GM12878 (cell line): ENCODE measurements around the gene CSRNP2. TPM values are rescaled to one million over a fixed set of nuclear protein-coding genes. Genes with fewer than 3 reads are reported as not detected.

Experiments used
- ATAC-seq: fragments of 200-7000 bp; cut with Tn5 transposase; 3 replicates; pipeline ENCODE4 v1.9.1; 2020; ENCODE audit warnings: mild to moderate bottlenecking, moderate library complexity
- BruUV-seq: library from RNA; stranded (reverse); fragments of 400-500 nt; replicated peaks from 2 replicates; lab custom pipeline; 2021; lab: Mats Ljungman, UMichigan
- CTCF ChIA-PET: fragments of 300-600 bp; sonication (Branson Sonifier 250); formaldehyde crosslinking; extraction: SDS; loops from one replicate; lab custom pipeline; 2021; ENCODE audit warnings: inconsistent platforms; lab: Yijun Ruan, JAX
- POLR2A ChIA-PET: fragments of 350-600 bp; formaldehyde crosslinking; extraction: SDS; loops from one replicate; lab custom pipeline; 2021; ENCODE audit warnings: inconsistent platforms; lab: Charles Lee
- RAD21 ChIA-PET: fragments of 300-600 bp; sonication (Branson Sonifier 250); formaldehyde crosslinking; loops from one replicate; lab custom pipeline; 2023; ENCODE audit warnings: antibody characterized with exemption; ENCODE audit not compliant: unreplicated experiment; lab: Charles Lee
- SMC1A ChIA-PET: fragments of 300-600 bp; sonication (Branson Sonifier 250); formaldehyde crosslinking; loops from one replicate; lab custom pipeline; 2023; ENCODE audit not compliant: unreplicated experiment, uncharacterized antibody; lab: Charles Lee
- DNase-seq: peaks from one replicate; pipeline ENCODE4 v3.0.0-alpha.2; 2011; ENCODE audit warnings: low read depth, low spot score
- FAIRE-seq: peaks from 3 replicates; lab custom pipeline; 2011; peaks lifted over from hg19 to GRCh38; lab: Jason Lieb, UNC
- H2AFZ ChIP-seq: 2 replicates; pipeline ENCODE4 v1.6.0; 2011; ENCODE audit warnings: low read depth, low read length, control low read depth; ENCODE audit not compliant: control insufficient read depth
- H3K27ac ChIP-seq: 2 replicates; pipeline ENCODE4 v1.5.1; 2011; ENCODE audit warnings: control low read depth; ENCODE audit not compliant: control insufficient read depth, insufficient read depth
- H3K27me3 ChIP-seq, 2 experiments: replicated peaks in 1 of 2; 2 replicates each; pipeline versions ENCODE4 v1.6.0 to v1.6.1; 2011; ENCODE audit warnings: low read length in 1 of 2; ENCODE audit not compliant: control insufficient read depth in 2 of 2, insufficient read depth in 2 of 2
- H3K36me3 ChIP-seq, 2 experiments: 2 replicates each; pipeline ENCODE4 v1.5.1; 2011; ENCODE audit warnings: low read length in 1 of 2; ENCODE audit not compliant: control insufficient read depth in 2 of 2, insufficient read depth in 2 of 2
- H3K4me1 ChIP-seq: 2 replicates; pipeline ENCODE4 v1.6.1; 2011; ENCODE audit warnings: mild to moderate bottlenecking, low read length, moderate library complexity, mixed read lengths; ENCODE audit not compliant: control insufficient read depth, insufficient read depth
- H3K4me2 ChIP-seq: 2 replicates; pipeline ENCODE4 v1.6.0; 2011; ENCODE audit warnings: control low read depth; ENCODE audit not compliant: control insufficient read depth, insufficient read depth
- H3K4me3 ChIP-seq: fragments of 200-600 bp; sonication (generic); 2 replicates; pipeline ENCODE4 v1.5.1; 2016
- H3K79me2 ChIP-seq: 2 replicates; pipeline ENCODE4 v1.6.0; 2011; ENCODE audit warnings: low read length; ENCODE audit not compliant: control insufficient read depth, insufficient read depth
- H3K9ac ChIP-seq: 2 replicates; pipeline ENCODE4 v1.8.0; 2011; ENCODE audit warnings: low read length, control low read depth, mixed read lengths; ENCODE audit not compliant: control insufficient read depth, insufficient read depth
- H3K9me3 ChIP-seq: replicated peaks from 3 replicates; pipeline ENCODE4 v1.5.1; 2011; ENCODE audit warnings: mild to moderate bottlenecking, low read length; ENCODE audit not compliant: control insufficient read depth, insufficient read depth
- H4K20me1 ChIP-seq: 2 replicates; pipeline ENCODE4 v1.6.0; 2011; ENCODE audit not compliant: control insufficient read depth, insufficient read depth
- CHD2 ChIP-seq: IDR thresholded peaks from 2 replicates; pipeline ENCODE4 v1.6.1; 2011; ENCODE audit warnings: low read depth, low read length, improper control_type of control experiment, borderline replicate concordance
- CREM ChIP-seq: IDR thresholded peaks from 2 replicates; pipeline ENCODE4 v1.6.1; 2014; ENCODE audit warnings: antibody characterized with exemption, low read depth
- FOS ChIP-seq: IDR thresholded peaks from 3 replicates; pipeline ENCODE4 v1.6.1; 2011; ENCODE audit warnings: borderline replicate concordance; ENCODE audit not compliant: insufficient read length; ENCODE audit errors: extremely low read depth
- HDAC6 ChIP-seq: fragments of 200-600 bp; sonication (generic); IDR thresholded peaks from one replicate; pipeline ENCODE4 v1.8.0; 2017; ENCODE audit warnings: antibody characterized with exemption; ENCODE audit not compliant: unreplicated experiment
- JUND ChIP-seq: IDR thresholded peaks from 2 replicates; pipeline ENCODE4 v1.6.1; 2012; ENCODE audit warnings: low read depth, mild to moderate bottlenecking, low read length, improper control_type of control experiment, moderate library complexity
- MYC ChIP-seq: IDR thresholded peaks from 2 replicates; pipeline ENCODE4 v1.6.1; 2011; ENCODE audit warnings: mild to moderate bottlenecking, low read length, moderate library complexity, inconsistent platforms; ENCODE audit not compliant: insufficient read depth, insufficient replicate concordance, insufficient read length, severe bottlenecking
- NFYB ChIP-seq: IDR thresholded peaks from 2 replicates; pipeline ENCODE4 v1.6.1; 2011; ENCODE audit warnings: low read depth, mild to moderate bottlenecking, low read length, improper control_type of control experiment, moderate library complexity; ENCODE audit not compliant: insufficient read depth
- POLR2A ChIP-seq: IDR thresholded peaks from 2 replicates; pipeline ENCODE4 v1.6.1; 2011; ENCODE audit warnings: low read depth, mild to moderate bottlenecking, low read length
- POLR2AphosphoS5 ChIP-seq: IDR thresholded peaks from 2 replicates; pipeline ENCODE4 v1.6.1; 2011; ENCODE audit warnings: mild to moderate bottlenecking, low read length, inconsistent platforms
- RB1 ChIP-seq: fragments of 450-650 bp; formaldehyde crosslinking; IDR thresholded peaks from 2 replicates; pipeline ENCODE4 v1.6.1; 2017; ENCODE audit warnings: mild to moderate bottlenecking, borderline replicate concordance
- SIX5 ChIP-seq: IDR thresholded peaks from 2 replicates; pipeline ENCODE4 v1.6.1; 2011; ENCODE audit warnings: mild to moderate bottlenecking, low read depth, low read length, moderate library complexity; ENCODE audit not compliant: severe bottlenecking
- SMAD5 ChIP-seq: IDR thresholded peaks from 2 replicates; pipeline ENCODE4 v1.6.1; 2016; ENCODE audit warnings: antibody characterized with exemption, low read depth
- SP1 ChIP-seq: IDR thresholded peaks from one replicate; pipeline ENCODE4 v1.6.1; 2011; ENCODE audit warnings: low read depth, low read length
- YBX1 ChIP-seq: fragments of 450-650 bp; IDR thresholded peaks from 2 replicates; pipeline ENCODE4 v1.6.1; 2016; ENCODE audit warnings: antibody characterized with exemption
- ZBTB33 ChIP-seq: fragments of 450-650 bp; IDR thresholded peaks from 2 replicates; pipeline ENCODE4 v1.6.1; 2017; ENCODE audit warnings: mild to moderate bottlenecking
- WGBS: methylation state at CpG from one replicate; pipeline ENCODE4 v1.1.6; 2016; ENCODE audit warnings: low lambda C conversion rate; ENCODE audit not compliant: insufficient replicate concordance, insufficient coverage; ENCODE audit errors: missing lambda C conversion rate; 5-methylcytosine and 5-hydroxymethylcytosine counted together
- in situ Hi-C: fragments of 300-500 bp; cut with MboI; formaldehyde crosslinking; loops from 9 replicates; pipeline ENCODE4 v1.14.3; 2018; ENCODE audit warnings: mixed read lengths
- intact Hi-C: fragments of 100-400 bp; cut with micrococcal nuclease; formaldehyde crosslinking; loops from one replicate; pipeline ENCODE4 v1.14.2; 2022; ENCODE audit not compliant: unreplicated experiment
- polyA plus RNA-seq, 11 experiments: library from polyadenylated mRNA; depleted of rRNA in 4 of 11; unstranded in 6 of 11; stranded (reverse) in 5 of 11; fragments of >200 nt; fragmentation: Nextera tagmentation in 4 of 11; fragmentation: Illumina TruSeq in 1 of 11; extraction: Ambion mirVana in 4 of 11; extraction: Trizol in 1 of 11; gene quantifications; 1 replicate in 1 of 11; 2 replicates in 10 of 11; pipeline versions ENCODE4 v1.2.1 to v1.2.3, GENCODE V29; 2011 to 2016; ENCODE audit warnings: inconsistent platforms in 2 of 11, missing spikeins in 2 of 11, low read depth in 1 of 11
- total RNA-seq, 4 experiments: library from RNA; depleted of rRNA in 3 of 4; stranded (reverse); fragments of >200 nt in 3 of 4; fragmentation: Illumina TruSeq in 1 of 4; extraction: Trizol in 1 of 4; gene quantifications; 2 replicates each; pipeline versions ENCODE4 v1.2.1 to v1.2.3, GENCODE V29; 2013 to 2021
- TF ChIP-seq, protein P1 (sequence below): fragments of 450-650 bp; IDR thresholded peaks from 2 replicates; pipeline ENCODE4 v1.6.1; 2014; ENCODE audit warnings: mild to moderate bottlenecking
- TF ChIP-seq, protein P2 (sequence below): fragments of 450-650 bp; IDR thresholded peaks from 2 replicates; pipeline ENCODE4 v1.6.1; 2016; ENCODE audit warnings: mild to moderate bottlenecking
- TF ChIP-seq, protein P3 (sequence below): fragments of 450-650 bp; IDR thresholded peaks from 2 replicates; pipeline ENCODE4 v1.6.1; 2017; ENCODE audit warnings: low read depth, mild to moderate bottlenecking, moderate library complexity

CSRNP2 gene
- total and polyA plus RNA-seq, 10 of the 15 experiments (the other 5 are each of a cell fraction or from before 2014, with no cell fraction given), result 1.2 to 12.1 (median 6.3) TPM

- TF ChIP-seq YBX1, result no peak
- no peak for TF ChIP-seq CREM
Observed at GRCh38 chr12:51051787-51052186, 31.6 kb downstream of the CSRNP2 start (continued).

DNA sequence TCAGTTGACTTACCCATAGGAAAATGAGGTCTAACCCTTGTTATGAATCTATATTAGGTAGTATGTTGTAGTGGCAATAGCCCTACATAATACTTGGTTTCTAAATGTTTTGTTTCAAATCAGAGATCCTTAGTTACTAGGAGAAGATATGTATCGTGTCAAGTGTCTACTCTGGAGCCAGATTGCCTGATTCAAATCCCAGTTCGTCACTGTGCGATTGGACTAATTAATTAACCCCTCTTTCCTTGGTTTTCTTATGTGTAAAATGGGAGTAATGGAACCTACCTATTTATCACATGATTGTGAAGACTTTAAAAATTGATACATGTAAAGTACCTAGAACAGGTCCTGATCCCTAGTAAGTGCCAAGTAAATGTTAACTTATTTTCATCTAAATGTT, 33.9 kb downstream of the CSRNP2 start:
- ChIA-PET SMC1A (interaction anchor here (0.9 to 1.5 kb wide), 6 partner anchors 11 to 224 kb away, joined by 3 to 6 read pairs (median 4); partner anchors contain the start of gene CSRNP2), CTCF (interaction anchor here (1.0 to 6.1 kb wide), 4 partner anchors 28 to 292 kb away, joined by 3 to 61 read pairs (median 8); partner anchors contain the start of gene POU6F1), RAD21 (interaction anchor here (0.8 to 4.2 kb wide), 5 partner anchors 28 to 292 kb away, joined by 3 to 26 read pairs (median 4); no protein-coding TSS in a partner anchor), POLR2A (interaction anchor here (1.1 to 1.5 kb wide), 3 partner anchors 166 to 292 kb away, joined by 3 to 6 read pairs (median 4); partner anchors contain the start of gene POU6F1)
- Histone ChIP-seq H3K79me2 (peaks cover 25% of the 10 kb centered on the region), H3K27ac (peak overlapping the region; percentile 96), H3K27me3 (no peaks in the 10 kb centered on the region), H3K36me3 (peaks cover 0 to 6% of the 10 kb centered on the region in 2 experiments; a peak in 2 of 4 replicates), H3K4me3 (peak overlapping the region; percentile 94), H3K4me1 (peaks cover 6% of the 10 kb centered on the region), H4K20me1 (no peaks in the 10 kb centered on the region), H3K9ac (peak overlapping the region; percentile 99), H3K9me3 (no peaks in the 10 kb centered on the region), H2AFZ (no peak overlapping the region), H3K4me2 (peak overlapping the region; percentile 88)
- no TSS peak for BruUV-seq
- in situ Hi-C loops (loop anchor here (5.0 kb wide), 1 partner anchor 293 kb away; no protein-coding TSS in a partner anchor), intact Hi-C loops (loop anchor here (2.0 to 5.0 kb wide), 3 partner anchors 33 to 203 kb away; partner anchors contain the start of genes CSRNP2 and DAZAP2)
- TF ChIP-seq MYC (no peak), NFYB (no peak), JUND (no peak), SIX5 (no peak), CHD2 (no peak), HDAC6 (no peak), SP1 (no peak), FOS (no peak), ZBTB33 (no peak), SMAD5 (no peak), RB1 (no peak), POLR2AphosphoS5 (no peak), POLR2A (no peak)
- TF ChIP-seq, protein P1, sequence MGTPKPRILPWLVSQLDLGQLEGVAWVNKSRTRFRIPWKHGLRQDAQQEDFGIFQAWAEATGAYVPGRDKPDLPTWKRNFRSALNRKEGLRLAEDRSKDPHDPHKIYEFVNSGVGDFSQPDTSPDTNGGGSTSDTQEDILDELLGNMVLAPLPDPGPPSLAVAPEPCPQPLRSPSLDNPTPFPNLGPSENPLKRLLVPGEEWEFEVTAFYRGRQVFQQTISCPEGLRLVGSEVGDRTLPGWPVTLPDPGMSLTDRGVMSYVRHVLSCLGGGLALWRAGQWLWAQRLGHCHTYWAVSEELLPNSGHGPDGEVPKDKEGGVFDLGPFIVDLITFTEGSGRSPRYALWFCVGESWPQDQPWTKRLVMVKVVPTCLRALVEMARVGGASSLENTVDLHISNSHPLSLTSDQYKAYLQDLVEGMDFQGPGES, result no peak
- TF ChIP-seq, protein P2, sequence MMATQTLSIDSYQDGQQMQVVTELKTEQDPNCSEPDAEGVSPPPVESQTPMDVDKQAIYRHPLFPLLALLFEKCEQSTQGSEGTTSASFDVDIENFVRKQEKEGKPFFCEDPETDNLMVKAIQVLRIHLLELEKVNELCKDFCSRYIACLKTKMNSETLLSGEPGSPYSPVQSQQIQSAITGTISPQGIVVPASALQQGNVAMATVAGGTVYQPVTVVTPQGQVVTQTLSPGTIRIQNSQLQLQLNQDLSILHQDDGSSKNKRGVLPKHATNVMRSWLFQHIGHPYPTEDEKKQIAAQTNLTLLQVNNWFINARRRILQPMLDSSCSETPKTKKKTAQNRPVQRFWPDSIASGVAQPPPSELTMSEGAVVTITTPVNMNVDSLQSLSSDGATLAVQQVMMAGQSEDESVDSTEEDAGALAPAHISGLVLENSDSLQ, result no peak
- TF ChIP-seq, protein P3, sequence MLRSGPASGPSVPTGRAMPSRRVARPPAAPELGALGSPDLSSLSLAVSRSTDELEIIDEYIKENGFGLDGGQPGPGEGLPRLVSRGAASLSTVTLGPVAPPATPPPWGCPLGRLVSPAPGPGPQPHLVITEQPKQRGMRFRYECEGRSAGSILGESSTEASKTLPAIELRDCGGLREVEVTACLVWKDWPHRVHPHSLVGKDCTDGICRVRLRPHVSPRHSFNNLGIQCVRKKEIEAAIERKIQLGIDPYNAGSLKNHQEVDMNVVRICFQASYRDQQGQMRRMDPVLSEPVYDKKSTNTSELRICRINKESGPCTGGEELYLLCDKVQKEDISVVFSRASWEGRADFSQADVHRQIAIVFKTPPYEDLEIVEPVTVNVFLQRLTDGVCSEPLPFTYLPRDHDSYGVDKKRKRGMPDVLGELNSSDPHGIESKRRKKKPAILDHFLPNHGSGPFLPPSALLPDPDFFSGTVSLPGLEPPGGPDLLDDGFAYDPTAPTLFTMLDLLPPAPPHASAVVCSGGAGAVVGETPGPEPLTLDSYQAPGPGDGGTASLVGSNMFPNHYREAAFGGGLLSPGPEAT, result no peak
- no peak for FAIRE-seq
- 65% methylated on average over 3 of the region's 3 CpGs for WGBS
- ATAC-seq, result no peak
- DNase-seq, result no peak
